NCI-H2196 (cell line): Measurements from ENCODE around the gene BTRC.

Source experiments
- DNase-seq: peaks from one replicate; lab custom pipeline; 2025; ENCODE audit not compliant: unreplicated experiment; lab: John Stamatoyannopoulos, UW

The BTRC gene

GRCh38 chr10:101565370-101565900, 211.5 kb downstream of the BTRC start:
- no peak for DNase-seq

- no peak for DNase-seq
These were observed 212.0 kb downstream of the BTRC start for GRCh38 chr10:101565936-101566332.

- no peak for DNase-seq
These were observed 212.6 kb downstream of the BTRC start for GRCh38 chr10:101566333-101567164.

- no peak for DNase-seq
These were observed 213.4 kb downstream of the BTRC start for GRCh38 chr10:101567165-101568006.

- no peak for DNase-seq
These were observed 214.2 kb downstream of the BTRC start for GRCh38 chr10:101568054-101568745.

GRCh38 chr10:101569323-101569621, 215.3 kb downstream of the BTRC start:
- no peak for DNase-seq

- peak; percentile 48 for DNase-seq
These were observed 215.9 kb downstream of the BTRC start for GRCh38 chr10:101569622-101570427.

- DNase-seq: no peak
These were observed 216.7 kb downstream of the BTRC start for GRCh38 chr10:101570428-101571270.

- DNase-seq: no peak
These were observed 217.4 kb downstream of the BTRC start for GRCh38 chr10:101571271-101571925.

GRCh38 chr10:101572126-101572525, 218.2 kb downstream of the BTRC start:
- no peak for DNase-seq

GRCh38 chr10:101572785-101573184, 218.8 kb downstream of the BTRC start:
- DNase-seq: no peak

GRCh38 chr10:101573885-101574753, 220.2 kb downstream of the BTRC start:
- no peak for DNase-seq

GRCh38 chr10:101575091-101575490, 221.1 kb downstream of the BTRC start:
- no peak for DNase-seq

- DNase-seq: no peak
These were observed 221.7 kb downstream of the BTRC start for GRCh38 chr10:101575580-101576210.

GRCh38 chr10:101576211-101576863, 222.4 kb downstream of the BTRC start:
- no peak for DNase-seq

- DNase-seq: no peak
These were observed 223.3 kb downstream of the BTRC start for GRCh38 chr10:101577121-101577871.

- DNase-seq: no peak
These were observed 224.2 kb downstream of the BTRC start for GRCh38 chr10:101578192-101578591.
